ENCODE results near the gene DCTN5.

The DCTN5 gene

GRCh38 chr16:23691483-23692189, 50.4 kb downstream of the DCTN5 start:
- H3K27ac ChIP-seq (ENCODE audit: low read depth, low read length) = no peak overlapping the region
- no peaks in the 10 kb centered on the region for H3K9me3 ChIP-seq (ENCODE audit: control insufficient read depth in 5 of 5, low read length in 5 of 5)
- H3K27me3 ChIP-seq (ENCODE audit: control insufficient read depth in 5 of 5, insufficient read depth in 4 of 5, low read length in 5 of 5) = no peaks in the 10 kb centered on the region
- H3K9ac ChIP-seq (ENCODE audit: low read length in 5 of 5) = no peak overlapping the region
- peaks cover 0 to 45% (median 42%) of the 10 kb centered on the region in 5 donors for H3K36me3 ChIP-seq (ENCODE audit: control insufficient read depth in 5 of 5, insufficient read depth in 5 of 5, low read length in 5 of 5)
- H3K4me1 ChIP-seq (ENCODE audit: control insufficient read depth in 5 of 5, insufficient read depth in 5 of 5, low read length in 5 of 5) = peaks cover 0 to 29% (median 22%) of the 10 kb centered on the region in 5 donors
- H3K4me3 ChIP-seq (ENCODE audit: low read depth in 1 of 5, low read length in 5 of 5) = no peak overlapping the region

- H3K27ac ChIP-seq (ENCODE audit: low read depth, low read length) = no peak overlapping the region
- no peaks in the 10 kb centered on the region for H3K27me3 ChIP-seq (ENCODE audit: control insufficient read depth in 5 of 5, insufficient read depth in 4 of 5, low read length in 5 of 5)
- peaks cover 0 to 29% (median 22%) of the 10 kb centered on the region in 5 donors for H3K4me1 ChIP-seq (ENCODE audit: control insufficient read depth in 5 of 5, insufficient read depth in 5 of 5, low read length in 5 of 5)
- no peaks in the 10 kb centered on the region for H3K9me3 ChIP-seq (ENCODE audit: control insufficient read depth in 5 of 5, low read length in 5 of 5)
- H3K4me3 ChIP-seq (ENCODE audit: low read depth in 1 of 5, low read length in 5 of 5) = no peak overlapping the region
- H3K9ac ChIP-seq (ENCODE audit: low read length in 5 of 5) = no peak overlapping the region
- H3K36me3 ChIP-seq (ENCODE audit: control insufficient read depth in 5 of 5, insufficient read depth in 5 of 5, low read length in 5 of 5) = peaks cover 0 to 40% (median 38%) of the 10 kb centered on the region in 5 donors
Observed at GRCh38 chr16:23692190-23692837, 51.0 kb downstream of the DCTN5 start.

- Histone ChIP-seq H3K36me3 (ENCODE audit: control insufficient read depth in 5 of 5, insufficient read depth in 5 of 5, low read length in 5 of 5) (peaks cover 0 to 21% (median 19%) of the 10 kb centered on the region in 5 donors), H3K9me3 (ENCODE audit: control insufficient read depth in 5 of 5, low read length in 5 of 5) (no peaks in the 10 kb centered on the region), H3K4me3 (ENCODE audit: low read depth in 1 of 5, low read length in 5 of 5) (peak overlapping the region in 3 of 5 donors; percentile 48 to 54 (median 52)), H3K27ac (ENCODE audit: low read depth, low read length) (no peak overlapping the region), H3K9ac (ENCODE audit: low read length in 5 of 5) (peak overlapping the region in 2 of 5 donors; percentile 32 to 48), H3K27me3 (ENCODE audit: control insufficient read depth in 5 of 5, insufficient read depth in 4 of 5, low read length in 5 of 5) (no peaks in the 10 kb centered on the region), H3K4me1 (ENCODE audit: control insufficient read depth in 5 of 5, insufficient read depth in 5 of 5, low read length in 5 of 5) (peaks cover 0 to 29% (median 22%) of the 10 kb centered on the region in 5 donors)
Observed at GRCh38 chr16:23694265-23694643, 53.0 kb downstream of the DCTN5 start.

GRCh38 chr16:23694644-23695373, 53.5 kb downstream of the DCTN5 start:
- H3K27me3 ChIP-seq (ENCODE audit: control insufficient read depth in 5 of 5, insufficient read depth in 4 of 5, low read length in 5 of 5) = no peaks in the 10 kb centered on the region
- H3K4me1 ChIP-seq (ENCODE audit: control insufficient read depth in 5 of 5, insufficient read depth in 5 of 5, low read length in 5 of 5) = peaks cover 0 to 29% (median 22%) of the 10 kb centered on the region in 5 donors
- H3K36me3 ChIP-seq (ENCODE audit: control insufficient read depth in 5 of 5, insufficient read depth in 5 of 5, low read length in 5 of 5) = peaks cover 0 to 15% (median 13%) of the 10 kb centered on the region in 5 donors
- peak overlapping the region in 2 of 5 donors; percentile 32 to 56 for H3K9ac ChIP-seq (ENCODE audit: low read length in 5 of 5)
- H3K9me3 ChIP-seq (ENCODE audit: control insufficient read depth in 5 of 5, low read length in 5 of 5) = no peaks in the 10 kb centered on the region
- H3K4me3 ChIP-seq (ENCODE audit: low read depth in 1 of 5, low read length in 5 of 5) = peak overlapping the region; percentile 48 to 56 (median 52)
- H3K27ac ChIP-seq (ENCODE audit: low read depth, low read length) = no peak overlapping the region

DNA sequence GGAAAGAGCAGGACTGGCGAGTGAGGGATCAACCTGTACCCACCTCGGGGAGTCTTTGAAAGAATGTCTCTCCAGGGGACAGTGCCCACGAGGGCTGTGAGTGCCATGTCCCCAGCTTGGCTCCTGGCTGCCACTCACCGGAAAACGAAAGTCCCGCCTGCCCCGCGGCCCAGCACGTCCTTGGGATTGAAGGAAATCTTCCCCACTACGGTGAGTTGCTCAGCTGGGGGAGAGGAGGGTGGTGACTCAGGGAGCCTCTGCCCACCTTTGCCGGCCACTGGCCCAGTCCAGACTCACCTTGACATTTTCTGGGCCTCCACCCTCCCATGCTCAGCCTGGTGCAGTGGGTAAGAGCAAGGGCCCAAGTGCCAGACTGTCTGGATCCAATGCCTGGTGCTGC, 54.5 kb downstream of the DCTN5 start:
- Histone ChIP-seq H3K4me3 (ENCODE audit: low read depth in 1 of 5, low read length in 5 of 5) (no peak overlapping the region), H3K9me3 (ENCODE audit: control insufficient read depth in 5 of 5, low read length in 5 of 5) (no peaks in the 10 kb centered on the region), H3K27ac (ENCODE audit: low read depth, low read length) (no peak overlapping the region), H3K36me3 (ENCODE audit: control insufficient read depth in 5 of 5, insufficient read depth in 5 of 5, low read length in 5 of 5) (peaks cover 0 to 6% (median 5%) of the 10 kb centered on the region in 5 donors), H3K4me1 (ENCODE audit: control insufficient read depth in 5 of 5, insufficient read depth in 5 of 5, low read length in 5 of 5) (peaks cover 0 to 29% (median 22%) of the 10 kb centered on the region in 5 donors), H3K27me3 (ENCODE audit: control insufficient read depth in 5 of 5, insufficient read depth in 4 of 5, low read length in 5 of 5) (no peaks in the 10 kb centered on the region), H3K9ac (ENCODE audit: low read length in 5 of 5) (no peak overlapping the region)

- Histone ChIP-seq H3K9ac (ENCODE audit: low read length in 5 of 5) (no peak overlapping the region), H3K27ac (ENCODE audit: low read depth, low read length) (no peak overlapping the region), H3K36me3 (ENCODE audit: control insufficient read depth in 5 of 5, insufficient read depth in 5 of 5, low read length in 5 of 5) (no peaks in the 10 kb centered on the region), H3K9me3 (ENCODE audit: control insufficient read depth in 5 of 5, low read length in 5 of 5) (peaks cover 0 to 11% (median 4%) of the 10 kb centered on the region in 5 donors), H3K4me1 (ENCODE audit: control insufficient read depth in 5 of 5, insufficient read depth in 5 of 5, low read length in 5 of 5) (peaks cover 0 to 12% (median 10%) of the 10 kb centered on the region in 5 donors), H3K4me3 (ENCODE audit: low read depth in 1 of 5, low read length in 5 of 5) (no peak overlapping the region), H3K27me3 (ENCODE audit: control insufficient read depth in 5 of 5, insufficient read depth in 4 of 5, low read length in 5 of 5) (no peaks in the 10 kb centered on the region)
Observed at GRCh38 chr16:23699100-23699499, 57.8 kb downstream of the DCTN5 start.

DNA sequence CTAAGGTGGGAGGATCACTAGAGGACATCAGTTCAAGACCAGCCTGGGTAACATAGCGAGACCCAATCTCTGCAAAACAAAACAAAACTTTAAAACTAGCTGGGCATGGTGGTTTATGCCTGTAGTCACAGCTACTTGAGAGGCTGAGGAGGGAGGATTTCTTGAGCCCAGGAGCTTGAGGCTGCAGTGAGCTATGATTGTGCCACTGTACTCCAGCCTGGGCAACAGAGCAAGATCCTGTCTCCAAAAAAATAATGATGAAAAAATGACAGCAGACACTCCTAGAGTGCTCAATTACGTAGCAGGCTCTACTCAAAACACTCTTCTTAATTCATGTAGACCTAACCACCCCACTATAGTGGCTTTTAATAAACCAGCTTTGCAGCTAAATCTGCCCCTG, 58.8 kb downstream of the DCTN5 start:
- H3K9ac ChIP-seq (ENCODE audit: low read length in 5 of 5) = no peak overlapping the region
- no peak overlapping the region for H3K27ac ChIP-seq (ENCODE audit: low read depth, low read length)
- H3K4me1 ChIP-seq (ENCODE audit: control insufficient read depth in 5 of 5, insufficient read depth in 5 of 5, low read length in 5 of 5) = peaks cover 0 to 2% (median under 1%) of the 10 kb centered on the region in 5 donors
- no peaks in the 10 kb centered on the region for H3K36me3 ChIP-seq (ENCODE audit: control insufficient read depth in 5 of 5, insufficient read depth in 5 of 5, low read length in 5 of 5)
- H3K9me3 ChIP-seq (ENCODE audit: control insufficient read depth in 5 of 5, low read length in 5 of 5) = peaks cover 0 to 11% (median 4%) of the 10 kb centered on the region in 5 donors
- no peak overlapping the region for H3K4me3 ChIP-seq (ENCODE audit: low read depth in 1 of 5, low read length in 5 of 5)
- peaks cover 0 to 5% (median 0%) of the 10 kb centered on the region in 5 donors for H3K27me3 ChIP-seq (ENCODE audit: control insufficient read depth in 5 of 5, insufficient read depth in 4 of 5, low read length in 5 of 5)

DNA sequence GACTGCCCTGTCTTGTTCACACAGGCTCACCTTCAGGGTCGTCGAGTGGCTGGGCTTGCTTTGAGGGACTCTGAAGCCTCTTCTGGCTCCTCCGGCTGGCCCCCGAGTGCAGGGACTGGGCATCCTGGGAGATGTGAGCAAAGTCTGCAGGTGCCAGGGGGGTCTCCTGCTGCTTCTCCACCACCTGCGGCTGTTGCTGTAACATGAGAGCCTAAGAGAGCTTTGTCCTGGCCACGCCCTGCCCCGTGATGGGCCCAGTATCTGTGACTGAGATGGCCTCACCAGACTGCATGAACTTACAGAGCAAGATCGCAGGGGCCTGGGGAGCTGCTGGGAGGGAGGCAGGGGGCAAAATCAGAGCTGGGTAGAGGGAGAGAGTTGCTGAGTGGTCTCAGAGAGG, 59.2 kb downstream of the DCTN5 start:
- Histone ChIP-seq H3K36me3 (ENCODE audit: control insufficient read depth in 5 of 5, insufficient read depth in 5 of 5, low read length in 5 of 5) (no peaks in the 10 kb centered on the region), H3K27ac (ENCODE audit: low read depth, low read length) (no peak overlapping the region), H3K9ac (ENCODE audit: low read length in 5 of 5) (no peak overlapping the region), H3K9me3 (ENCODE audit: control insufficient read depth in 5 of 5, low read length in 5 of 5) (peaks cover 0 to 11% (median 4%) of the 10 kb centered on the region in 5 donors), H3K27me3 (ENCODE audit: control insufficient read depth in 5 of 5, insufficient read depth in 4 of 5, low read length in 5 of 5) (peaks cover 0 to 6% (median 0%) of the 10 kb centered on the region in 5 donors), H3K4me3 (ENCODE audit: low read depth in 1 of 5, low read length in 5 of 5) (no peak overlapping the region), H3K4me1 (ENCODE audit: control insufficient read depth in 5 of 5, insufficient read depth in 5 of 5, low read length in 5 of 5) (no peaks in the 10 kb centered on the region)

- Histone ChIP-seq H3K9me3 (ENCODE audit: control insufficient read depth in 5 of 5, low read length in 5 of 5) (peaks cover 0 to 11% (median 4%) of the 10 kb centered on the region in 5 donors), H3K27ac (ENCODE audit: low read depth, low read length) (no peak overlapping the region), H3K36me3 (ENCODE audit: control insufficient read depth in 5 of 5, insufficient read depth in 5 of 5, low read length in 5 of 5) (no peaks in the 10 kb centered on the region), H3K4me3 (ENCODE audit: low read depth in 1 of 5, low read length in 5 of 5) (no peak overlapping the region), H3K27me3 (ENCODE audit: control insufficient read depth in 5 of 5, insufficient read depth in 4 of 5, low read length in 5 of 5) (peaks cover 0 to 6% (median 0%) of the 10 kb centered on the region in 5 donors), H3K9ac (ENCODE audit: low read length in 5 of 5) (no peak overlapping the region), H3K4me1 (ENCODE audit: control insufficient read depth in 5 of 5, insufficient read depth in 5 of 5, low read length in 5 of 5) (no peaks in the 10 kb centered on the region)
Observed at GRCh38 chr16:23701045-23701444, 59.8 kb downstream of the DCTN5 start.
